Naive B cell (primary cell): ENCODE measurements around the gene PELI2. TPM values are rescaled to one million over a fixed set of nuclear protein-coding genes. Genes with fewer than 3 reads are reported as not detected.

Experiments
- ATAC-seq, 2 donors: fragments of 150-1000 bp; cut with Tn5 transposase; 2 replicates each; pipeline ENCODE4 v1.10.0; 2021; ENCODE audit warnings: low read depth in 2 of 2, mild to moderate bottlenecking in 2 of 2, moderate library complexity in 2 of 2
- DNase-seq: peaks from one replicate; pipeline ENCODE4 v3.0.0; 2022
- H3K27ac Mint-ChIP-seq, 6 donors: one replicate each; pipeline ENCODE4 v1.8.0; 2020 to 2022; ENCODE audit warnings: mild to moderate bottlenecking in 6 of 6, mixed read lengths in 6 of 6, moderate library complexity in 5 of 6, inconsistent platforms in 2 of 6
- H3K27me3 Mint-ChIP-seq, 3 donors: one replicate each; pipeline ENCODE4 v1.8.0; 2021 to 2022; ENCODE audit warnings: mixed read lengths in 3 of 3, mild to moderate bottlenecking in 1 of 3
- H3K36me3 Mint-ChIP-seq, 2 donors: one replicate each; pipeline ENCODE4 v1.8.0; 2020 to 2022; ENCODE audit warnings: mixed read lengths in 2 of 2, inconsistent platforms in 1 of 2, mild to moderate bottlenecking in 1 of 2
- H3K4me1 Mint-ChIP-seq, 3 donors: one replicate each; pipeline ENCODE4 v1.8.0; 2020 to 2022; ENCODE audit warnings: mixed read lengths in 3 of 3, inconsistent platforms in 1 of 3, mild to moderate bottlenecking in 1 of 3, moderate library complexity in 1 of 3
- H3K4me3 Mint-ChIP-seq, 8 donors: one replicate each; pipeline ENCODE4 v1.8.0; 2020 to 2022; ENCODE audit warnings: mild to moderate bottlenecking in 8 of 8, mixed read lengths in 8 of 8, moderate library complexity in 8 of 8, inconsistent platforms in 2 of 8
- H3K9me3 Mint-ChIP-seq, 7 donors: one replicate each; pipeline ENCODE4 v1.8.0; 2020 to 2022; ENCODE audit warnings: mixed read lengths in 7 of 7, mild to moderate bottlenecking in 5 of 7, inconsistent platforms in 2 of 7, moderate library complexity in 1 of 7
- polyA plus RNA-seq, 6 donors: library from polyadenylated mRNA; unstranded; fragments of 300-500 nt; fragmentation: Illumina TruSeq; gene quantifications; one replicate each; pipeline ENCODE4 v1.2.3, GENCODE V29; 2021; ENCODE audit warnings: low read depth in 6 of 6

PELI2 gene
- polyA plus RNA-seq, 6 donors from 2014 or later = 1.5 to 6.0 (median 3.4) TPM

GRCh38 chr14:56124327-56124726, 6.1 kb downstream of the PELI2 start:
- ATAC-seq = no peak
- Mint-ChIP-seq H3K27me3 (no peaks in the 10 kb centered on the region), H3K4me3 (peak overlapping the region in 1 of 8 donors; percentile 66)

GRCh38 chr14:56125772-56126636, 7.8 kb downstream of the PELI2 start:
- Mint-ChIP-seq H3K4me3 (no peak overlapping the region), H3K4me1 (peaks cover 40 to 62% (median 57%) of the 10 kb centered on the region in 3 donors), H3K36me3 (no peaks in the 10 kb centered on the region)

More at GRCh38 chr14:56124327-56124726, 6.1 kb downstream of the PELI2 start:
- Mint-ChIP-seq H3K4me1 (peaks cover 44 to 66% (median 61%) of the 10 kb centered on the region in 3 donors), H3K9me3 (no peaks in the 10 kb centered on the region), H3K36me3 (no peaks in the 10 kb centered on the region), H3K27ac (no peak overlapping the region)
- no peak for DNase-seq

GRCh38 chr14:56126637-56126913, 8.4 kb downstream of the PELI2 start:
- Mint-ChIP-seq H3K27me3 (no peaks in the 10 kb centered on the region), H3K4me1 (peaks cover 41 to 65% (median 57%) of the 10 kb centered on the region in 3 donors), H3K27ac (no peak overlapping the region), H3K9me3 (no peaks in the 10 kb centered on the region), H3K4me3 (no peak overlapping the region), H3K36me3 (no peaks in the 10 kb centered on the region)
- no peak for ATAC-seq
- no peak for DNase-seq

More at GRCh38 chr14:56125772-56126636, 7.8 kb downstream of the PELI2 start:
- DNase-seq = no peak
- Mint-ChIP-seq H3K27ac (no peak overlapping the region), H3K9me3 (no peaks in the 10 kb centered on the region), H3K27me3 (no peaks in the 10 kb centered on the region)
- no peak for ATAC-seq

GRCh38 chr14:56127156-56127555, 8.9 kb downstream of the PELI2 start:
- Mint-ChIP-seq H3K9me3 (no peaks in the 10 kb centered on the region), H3K4me3 (no peak overlapping the region), H3K27ac (no peak overlapping the region), H3K36me3 (no peaks in the 10 kb centered on the region), H3K27me3 (no peaks in the 10 kb centered on the region), H3K4me1 (peaks cover 43 to 68% (median 59%) of the 10 kb centered on the region in 3 donors)
- DNase-seq = no peak
- ATAC-seq = no peak

- H3K9me3 Mint-ChIP-seq = no peaks in the 10 kb centered on the region
- no peak for ATAC-seq
- no peak for DNase-seq
- peak overlapping the region in 2 of 6 donors; percentile 24 to 45 for H3K27ac Mint-ChIP-seq
- H3K27me3 Mint-ChIP-seq = no peaks in the 10 kb centered on the region
- H3K36me3 Mint-ChIP-seq = no peaks in the 10 kb centered on the region
- H3K4me1 Mint-ChIP-seq = peaks cover 51 to 67% (median 66%) of the 10 kb centered on the region in 3 donors
- H3K4me3 Mint-ChIP-seq = no peak overlapping the region
Measured at GRCh38 chr14:56129092-56129491, 10.9 kb downstream of the PELI2 start.

- Mint-ChIP-seq H3K27me3 (no peaks in the 10 kb centered on the region), H3K4me1 (peaks cover 52 to 70% (median 67%) of the 10 kb centered on the region in 3 donors), H3K36me3 (no peaks in the 10 kb centered on the region), H3K4me3 (peak overlapping the region in 2 of 8 donors; percentile 50 to 51), H3K9me3 (no peaks in the 10 kb centered on the region), H3K27ac (peak overlapping the region in 2 of 6 donors; percentile 34 to 49)
- DNase-seq = no peak
- ATAC-seq = peak in 1 of 2 donors; percentile 43
Measured at GRCh38 chr14:56129933-56130332, 11.7 kb downstream of the PELI2 start.

GRCh38 chr14:56131004-56131864, 13.0 kb downstream of the PELI2 start:
- H3K27ac Mint-ChIP-seq = peak overlapping the region in 1 of 6 donors; percentile 81
- H3K9me3 Mint-ChIP-seq = no peaks in the 10 kb centered on the region
- ATAC-seq (no peak), DNase-seq (no peak)
- peak overlapping the region in 5 of 8 donors; percentile 23 to 67 (median 37) for H3K4me3 Mint-ChIP-seq
- H3K4me1 Mint-ChIP-seq = peaks cover 54 to 75% (median 67%) of the 10 kb centered on the region in 3 donors
- H3K27me3 Mint-ChIP-seq = no peaks in the 10 kb centered on the region
- no peaks in the 10 kb centered on the region for H3K36me3 Mint-ChIP-seq

GRCh38 chr14:56131865-56132833, 13.9 kb downstream of the PELI2 start:
- Mint-ChIP-seq H3K4me3 (peak overlapping the region in 5 of 8 donors; percentile 23 to 67 (median 44)), H3K27ac (peak overlapping the region in 3 of 6 donors; percentile 2 to 44 (median 42)), H3K36me3 (no peaks in the 10 kb centered on the region), H3K9me3 (no peaks in the 10 kb centered on the region), H3K4me1 (peaks cover 56 to 80% (median 69%) of the 10 kb centered on the region in 3 donors), H3K27me3 (no peaks in the 10 kb centered on the region)
- DNase-seq (no peak), ATAC-seq (peak; percentile 28 to 42)

GRCh38 chr14:56133547-56133946, 15.3 kb downstream of the PELI2 start:
- H3K27ac Mint-ChIP-seq = peak overlapping the region in 1 of 6 donors; percentile 36
- no peaks in the 10 kb centered on the region for H3K36me3 Mint-ChIP-seq
- peaks cover 56 to 75% (median 64%) of the 10 kb centered on the region in 3 donors for H3K4me1 Mint-ChIP-seq
- no peak overlapping the region for H3K4me3 Mint-ChIP-seq
- DNase-seq = no peak
- H3K9me3 Mint-ChIP-seq = no peaks in the 10 kb centered on the region
- no peaks in the 10 kb centered on the region for H3K27me3 Mint-ChIP-seq
- no peak for ATAC-seq

GRCh38 chr14:56135001-56135400, 16.8 kb downstream of the PELI2 start:
- Mint-ChIP-seq H3K36me3 (no peaks in the 10 kb centered on the region), H3K27ac (peak overlapping the region in 2 of 6 donors; percentile 27 to 75), H3K9me3 (no peaks in the 10 kb centered on the region), H3K4me3 (no peak overlapping the region), H3K27me3 (no peaks in the 10 kb centered on the region), H3K4me1 (peaks cover 53 to 70% (median 64%) of the 10 kb centered on the region in 3 donors)
- DNase-seq = no peak
- ATAC-seq = no peak

- no peak overlapping the region for H3K4me3 Mint-ChIP-seq
- H3K36me3 Mint-ChIP-seq = no peaks in the 10 kb centered on the region
- DNase-seq = no peak
- no peak for ATAC-seq
- no peak overlapping the region for H3K27ac Mint-ChIP-seq
- H3K4me1 Mint-ChIP-seq = peaks cover 52 to 67% (median 65%) of the 10 kb centered on the region in 3 donors
- no peaks in the 10 kb centered on the region for H3K9me3 Mint-ChIP-seq
- no peaks in the 10 kb centered on the region for H3K27me3 Mint-ChIP-seq
Measured at GRCh38 chr14:56135668-56136067, 17.5 kb downstream of the PELI2 start.

GRCh38 chr14:56136571-56137452, 18.6 kb downstream of the PELI2 start:
- Mint-ChIP-seq H3K36me3 (no peaks in the 10 kb centered on the region), H3K4me1 (peaks cover 44 to 57% (median 54%) of the 10 kb centered on the region in 3 donors), H3K4me3 (peak overlapping the region in 1 of 8 donors; percentile 42), H3K27ac (peak overlapping the region in 2 of 6 donors; percentile 20 to 73), H3K9me3 (no peaks in the 10 kb centered on the region), H3K27me3 (no peaks in the 10 kb centered on the region)
- ATAC-seq (no peak), DNase-seq (no peak)
